GM12878 (cell line): ENCODE results near the gene TSPAN31. TPM values are rescaled to one million over a fixed set of nuclear protein-coding genes. Genes with fewer than 3 reads are reported as not detected.

Experiments used
- ATAC-seq: fragments of 200-7000 bp; cut with Tn5 transposase; 3 replicates; pipeline ENCODE4 v1.9.1; 2020; ENCODE audit warnings: mild to moderate bottlenecking, moderate library complexity
- BruUV-seq: library from RNA; stranded (reverse); fragments of 400-500 nt; replicated peaks from 2 replicates; lab custom pipeline; 2021; lab: Mats Ljungman, UMichigan
- CTCF ChIA-PET: fragments of 300-600 bp; sonication (Branson Sonifier 250); formaldehyde crosslinking; extraction: SDS; loops from one replicate; lab custom pipeline; 2021; ENCODE audit warnings: inconsistent platforms; lab: Yijun Ruan, JAX
- POLR2A ChIA-PET: fragments of 350-600 bp; formaldehyde crosslinking; extraction: SDS; loops from one replicate; lab custom pipeline; 2021; ENCODE audit warnings: inconsistent platforms; lab: Charles Lee
- RAD21 ChIA-PET: fragments of 300-600 bp; sonication (Branson Sonifier 250); formaldehyde crosslinking; loops from one replicate; lab custom pipeline; 2023; ENCODE audit warnings: antibody characterized with exemption; ENCODE audit not compliant: unreplicated experiment; lab: Charles Lee
- SMC1A ChIA-PET: fragments of 300-600 bp; sonication (Branson Sonifier 250); formaldehyde crosslinking; loops from one replicate; lab custom pipeline; 2023; ENCODE audit not compliant: unreplicated experiment, uncharacterized antibody; lab: Charles Lee
- DNase-seq: peaks from one replicate; pipeline ENCODE4 v3.0.0-alpha.2; 2011; ENCODE audit warnings: low read depth, low spot score
- FAIRE-seq: peaks from 3 replicates; lab custom pipeline; 2011; peaks lifted over from hg19 to GRCh38; lab: Jason Lieb, UNC
- H2AFZ ChIP-seq: 2 replicates; pipeline ENCODE4 v1.6.0; 2011; ENCODE audit warnings: low read depth, low read length, control low read depth; ENCODE audit not compliant: control insufficient read depth
- H3K27ac ChIP-seq: 2 replicates; pipeline ENCODE4 v1.5.1; 2011; ENCODE audit warnings: control low read depth; ENCODE audit not compliant: control insufficient read depth, insufficient read depth
- H3K27me3 ChIP-seq, 2 experiments: replicated peaks in 1 of 2; 2 replicates each; pipeline versions ENCODE4 v1.6.0 to v1.6.1; 2011; ENCODE audit warnings: low read length in 1 of 2; ENCODE audit not compliant: control insufficient read depth in 2 of 2, insufficient read depth in 2 of 2
- H3K36me3 ChIP-seq, 2 experiments: 2 replicates each; pipeline ENCODE4 v1.5.1; 2011; ENCODE audit warnings: low read length in 1 of 2; ENCODE audit not compliant: control insufficient read depth in 2 of 2, insufficient read depth in 2 of 2
- H3K4me1 ChIP-seq: 2 replicates; pipeline ENCODE4 v1.6.1; 2011; ENCODE audit warnings: mild to moderate bottlenecking, low read length, moderate library complexity, mixed read lengths; ENCODE audit not compliant: control insufficient read depth, insufficient read depth
- H3K4me2 ChIP-seq: 2 replicates; pipeline ENCODE4 v1.6.0; 2011; ENCODE audit warnings: control low read depth; ENCODE audit not compliant: control insufficient read depth, insufficient read depth
- H3K4me3 ChIP-seq: fragments of 200-600 bp; sonication (generic); 2 replicates; pipeline ENCODE4 v1.5.1; 2016
- H3K79me2 ChIP-seq: 2 replicates; pipeline ENCODE4 v1.6.0; 2011; ENCODE audit warnings: low read length; ENCODE audit not compliant: control insufficient read depth, insufficient read depth
- H3K9ac ChIP-seq: 2 replicates; pipeline ENCODE4 v1.8.0; 2011; ENCODE audit warnings: low read length, control low read depth, mixed read lengths; ENCODE audit not compliant: control insufficient read depth, insufficient read depth
- H3K9me3 ChIP-seq: replicated peaks from 3 replicates; pipeline ENCODE4 v1.5.1; 2011; ENCODE audit warnings: mild to moderate bottlenecking, low read length; ENCODE audit not compliant: control insufficient read depth, insufficient read depth
- H4K20me1 ChIP-seq: 2 replicates; pipeline ENCODE4 v1.6.0; 2011; ENCODE audit not compliant: control insufficient read depth, insufficient read depth
- BRCA1 ChIP-seq: IDR thresholded peaks from 2 replicates; pipeline ENCODE4 v1.6.1; 2011; ENCODE audit warnings: low read depth, low read length, improper control_type of control experiment
- JUND ChIP-seq: IDR thresholded peaks from 2 replicates; pipeline ENCODE4 v1.6.1; 2012; ENCODE audit warnings: low read depth, mild to moderate bottlenecking, low read length, improper control_type of control experiment, moderate library complexity
- KAT2A ChIP-seq: conservative IDR thresholded peaks from 2 replicates; pipeline ENCODE4 v1.6.1; 2011; ENCODE audit warnings: low read depth, low read length; ENCODE audit not compliant: control insufficient read depth
- RBBP5 ChIP-seq: fragments of 200-600 bp; sonication (generic); conservative IDR thresholded peaks from 2 replicates; pipeline ENCODE4 v1.6.1; 2016
- SIN3A ChIP-seq: IDR thresholded peaks from 2 replicates; pipeline ENCODE4 v1.6.1; 2012; ENCODE audit warnings: low read depth, low read length, improper control_type of control experiment
- SMC3 ChIP-seq: IDR thresholded peaks from 2 replicates; pipeline ENCODE4 v1.6.1; 2011; ENCODE audit warnings: low read length, improper control_type of control experiment, borderline replicate concordance
- SPI1 ChIP-seq: IDR thresholded peaks from 2 replicates; pipeline ENCODE4 v1.6.1; 2011; ENCODE audit warnings: low read depth, mild to moderate bottlenecking, low read length, moderate library complexity, borderline replicate concordance; ENCODE audit not compliant: insufficient read depth
- STAT3 ChIP-seq: IDR thresholded peaks from 2 replicates; pipeline ENCODE4 v1.6.1; 2011; ENCODE audit warnings: low read depth, low read length, improper control_type of control experiment
- ZZZ3 ChIP-seq: IDR thresholded peaks from 2 replicates; pipeline ENCODE4 v1.6.1; 2011; ENCODE audit warnings: low read depth; ENCODE audit not compliant: control insufficient read depth, insufficient read length
- WGBS: methylation state at CpG from one replicate; pipeline ENCODE4 v1.1.6; 2016; ENCODE audit warnings: low lambda C conversion rate; ENCODE audit not compliant: insufficient replicate concordance, insufficient coverage; ENCODE audit errors: missing lambda C conversion rate; 5-methylcytosine and 5-hydroxymethylcytosine counted together
- in situ Hi-C: fragments of 300-500 bp; cut with MboI; formaldehyde crosslinking; loops from 9 replicates; pipeline ENCODE4 v1.14.3; 2018; ENCODE audit warnings: mixed read lengths
- intact Hi-C: fragments of 100-400 bp; cut with micrococcal nuclease; formaldehyde crosslinking; loops from one replicate; pipeline ENCODE4 v1.14.2; 2022; ENCODE audit not compliant: unreplicated experiment
- polyA plus RNA-seq, 11 experiments: library from polyadenylated mRNA; depleted of rRNA in 4 of 11; unstranded in 6 of 11; stranded (reverse) in 5 of 11; fragments of >200 nt; fragmentation: Nextera tagmentation in 4 of 11; fragmentation: Illumina TruSeq in 1 of 11; extraction: Ambion mirVana in 4 of 11; extraction: Trizol in 1 of 11; gene quantifications; 1 replicate in 1 of 11; 2 replicates in 10 of 11; pipeline versions ENCODE4 v1.2.1 to v1.2.3, GENCODE V29; 2011 to 2016; ENCODE audit warnings: inconsistent platforms in 2 of 11, missing spikeins in 2 of 11, low read depth in 1 of 11
- total RNA-seq, 4 experiments: library from RNA; depleted of rRNA in 3 of 4; stranded (reverse); fragments of >200 nt in 3 of 4; fragmentation: Illumina TruSeq in 1 of 4; extraction: Trizol in 1 of 4; gene quantifications; 2 replicates each; pipeline versions ENCODE4 v1.2.1 to v1.2.3, GENCODE V29; 2013 to 2021

The TSPAN31 gene
- total and polyA plus RNA-seq, 10 of the 15 experiments (the other 5 are each of a cell fraction or from before 2014, with no cell fraction given) = 11.8 to 32.2 (median 24.7) TPM

DNA sequence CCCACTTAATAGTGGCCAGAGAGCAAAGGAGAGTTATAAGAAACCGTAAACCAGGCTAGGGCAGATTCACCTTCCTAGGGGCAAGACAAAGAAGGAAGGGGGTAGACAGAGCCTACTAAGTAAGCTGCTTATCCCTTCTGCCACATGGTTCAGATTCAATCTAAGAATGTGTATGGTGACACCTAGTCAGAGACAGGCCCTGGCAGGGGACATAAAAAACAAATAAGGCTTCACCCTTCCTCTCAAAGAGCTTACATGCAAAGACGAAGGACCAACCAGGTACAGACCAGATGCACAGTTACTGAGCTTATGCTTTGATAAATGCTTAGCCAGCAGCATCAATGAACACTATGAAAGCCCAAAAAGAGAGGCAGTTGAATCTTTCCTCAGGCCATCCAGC is 17.6 kb downstream of the TSPAN31 start:
- no TSS peak for BruUV-seq
- ChIA-PET POLR2A (interaction anchor here (0.5 kb wide), 1 partner anchor 62 kb away, joined by 3 read pairs; no protein-coding TSS in a partner anchor), SMC1A (interaction anchor here (0.7 kb wide), 1 partner anchor 282 kb away, joined by 3 read pairs; the partner anchor contains the start of gene ARHGAP9), CTCF (interaction anchor here (0.6 to 0.9 kb wide), 3 partner anchors 14 to 195 kb away, joined by 3 to 4 read pairs (median 3); no protein-coding TSS in a partner anchor), RAD21 (no interaction called here)
- H2AFZ ChIP-seq = no peak overlapping the region
- DNase-seq (no peak), FAIRE-seq (no peak), ATAC-seq (no peak)
- H3K9me3 ChIP-seq = no peaks in the 10 kb centered on the region; the same call in 2 of the 3 replicates
- no peak for TF ChIP-seq SIN3A
- TF ChIP-seq KAT2A = no peak
- TF ChIP-seq RBBP5 = no peak
- TF ChIP-seq JUND = no peak
- TF ChIP-seq STAT3 = no peak
- peaks cover 22% of the 10 kb centered on the region for H3K4me1 ChIP-seq
- in situ Hi-C loops = no loop called here
- WGBS = 73% methylated on average over 2 of the region's 2 CpGs
- no peak overlapping the region for H3K9ac ChIP-seq
- no peaks in the 10 kb centered on the region for H3K79me2 ChIP-seq
- no peak overlapping the region for H3K4me2 ChIP-seq
- no peaks in the 10 kb centered on the region; the same call in 1 of the 2 replicates for H4K20me1 ChIP-seq
- peaks cover 0 to 3% of the 10 kb centered on the region in 2 experiments; a peak in 2 of 4 replicates for H3K36me3 ChIP-seq
- intact Hi-C loops = no loop called here
- H3K27ac ChIP-seq = no peak overlapping the region
- H3K4me3 ChIP-seq = no peak overlapping the region
- H3K27me3 ChIP-seq = peaks cover 11 to 23% of the 10 kb centered on the region in 2 experiments; a peak in 3 of 4 replicates

DNA sequence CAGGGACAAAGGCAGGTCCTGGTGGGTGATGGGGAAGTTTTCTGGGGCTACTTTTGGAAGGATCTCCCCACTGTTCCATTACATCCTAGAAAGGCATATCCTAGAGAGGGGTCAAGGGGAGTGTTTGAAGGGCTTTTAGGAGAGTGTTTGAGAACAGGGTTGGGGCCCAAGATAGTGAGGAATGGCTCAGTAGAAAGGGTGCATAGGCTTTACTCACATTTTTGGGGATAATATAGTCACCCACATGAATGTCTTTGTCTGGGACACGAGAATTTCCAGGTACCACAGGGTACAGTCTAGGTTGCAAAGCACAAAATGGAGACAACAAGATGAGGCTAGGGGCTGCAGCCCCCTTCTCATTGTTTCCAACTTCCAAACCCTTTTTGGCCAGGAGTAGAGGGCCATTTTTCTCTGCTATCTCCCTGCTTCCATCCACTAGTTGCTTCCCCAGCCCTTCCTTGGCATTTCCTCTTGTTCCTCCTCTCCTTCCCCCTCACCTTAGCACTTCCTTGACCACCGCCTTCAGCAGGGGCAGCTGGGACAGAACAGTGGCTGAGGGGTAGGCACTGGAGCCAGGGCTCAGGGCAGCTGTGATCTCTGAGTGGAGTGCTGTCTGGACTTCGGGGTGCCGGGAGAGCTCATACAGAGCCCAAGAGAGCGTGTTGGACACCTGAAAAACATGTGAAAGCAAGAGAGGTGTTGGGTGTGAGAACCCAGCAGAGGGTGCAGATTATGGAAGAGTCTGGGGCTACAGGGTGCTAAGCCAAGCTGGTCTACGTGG is 19.2 kb downstream of the TSPAN31 start:
- POLR2A ChIA-PET = interaction anchor here (0.6 to 1.5 kb wide), 2 partner anchors 8 to 1088 kb away, joined by 4 to 5 read pairs; no protein-coding TSS in a partner anchor
- in situ Hi-C loops = no loop called here
- Histone ChIP-seq H3K4me2 (no peak overlapping the region), H3K79me2 (no peaks in the 10 kb centered on the region), H3K4me3 (no peak overlapping the region), H3K9ac (no peak overlapping the region), H3K4me1 (peaks cover 22% of the 10 kb centered on the region), H2AFZ (no peak overlapping the region), H3K27me3 (peaks cover 11 to 23% of the 10 kb centered on the region in 2 experiments; a peak in 3 of 4 replicates), H3K9me3 (no peaks in the 10 kb centered on the region), H3K27ac (no peak overlapping the region), H4K20me1 (no peaks in the 10 kb centered on the region; the same call in 1 of the 2 replicates), H3K36me3 (no peaks in the 10 kb centered on the region)
- TF ChIP-seq BRCA1 (no peak), SMC3 (no peak), SPI1 (no peak), ZZZ3 (no peak)
- FAIRE-seq (no peak), ATAC-seq (no peak), DNase-seq (no peak)
- 80% methylated on average over 6 of the region's 6 CpGs for WGBS
- BruUV-seq = no TSS peak
- CTCF ChIA-PET = interaction anchor here (0.7 to 7.3 kb wide), 5 partner anchors 9 to 121 kb away, joined by 3 to 62 read pairs (median 3); partner anchors contain the start of gene MARCHF9
- SMC1A ChIA-PET = no interaction called here
- intact Hi-C loops = no loop called here
- RAD21 ChIA-PET = no interaction called here
